Activated naive CD4-positive, alpha-beta T cell treated with anti-CD3 and anti-CD28 coated beads for 36 hours (primary cell): ENCODE data around the gene FHIT. TPM values are rescaled to one million over a fixed set of nuclear protein-coding genes. Genes with fewer than 3 reads are reported as not detected.

Source experiments
- CTCF ChIA-PET: fragments of 350-600 bp; sonication (Branson Sonifier 250); formaldehyde crosslinking; loops from one replicate; lab custom pipeline; 2021; ENCODE audit warnings: antibody characterized with exemption; lab: Charles Lee
- DNase-seq: peaks from one replicate; pipeline ENCODE4 v3.0.0-alpha.2; 2020
- H3K27ac Mint-ChIP-seq: one replicate; pipeline ENCODE4 v1.8.0; 2021; ENCODE audit warnings: mild to moderate bottlenecking, mixed read lengths
- H3K27me3 Mint-ChIP-seq: one replicate; pipeline ENCODE4 v1.8.0; 2021; ENCODE audit warnings: low read depth, mixed read lengths
- H3K36me3 Mint-ChIP-seq: one replicate; pipeline ENCODE4 v1.8.0; 2021; ENCODE audit warnings: low read depth, mixed read lengths
- H3K4me1 Mint-ChIP-seq: one replicate; pipeline ENCODE4 v1.8.0; 2021; ENCODE audit warnings: low read depth, mixed read lengths
- H3K4me3 Mint-ChIP-seq: one replicate; pipeline ENCODE4 v1.8.0; 2021; ENCODE audit warnings: mild to moderate bottlenecking, moderate library complexity, mixed read lengths
- H3K9me3 Mint-ChIP-seq: one replicate; pipeline ENCODE4 v1.8.0; 2021; ENCODE audit warnings: mixed read lengths
- intact Hi-C: fragments of 100-400 bp; cut with micrococcal nuclease; formaldehyde crosslinking; loops from one replicate; pipeline ENCODE4 v1.15.1; 2023
- total RNA-seq, 2 experiments: library from RNA; stranded (reverse); gene quantifications; one replicate each; pipeline ENCODE4 v1.2.3, GENCODE V29; 2021

FHIT gene
- total RNA-seq, 2 experiments from 2014 or later, result 20.2 to 22.7 TPM

- CTCF ChIA-PET, result no interaction called here
Measured at GRCh38 chr3:61136191-61136590, 115.1 kb downstream of the FHIT start.

GRCh38 chr3:61134532-61134931, 116.7 kb downstream of the FHIT start:
- Mint-ChIP-seq H3K9me3 (no peaks in the 10 kb centered on the region), H3K4me1 (no peaks in the 10 kb centered on the region), H3K36me3 (no peaks in the 10 kb centered on the region), H3K27me3 (no peaks in the 10 kb centered on the region), H3K27ac (no peak overlapping the region), H3K4me3 (no peak overlapping the region)
- intact Hi-C loops, result no loop called here
- CTCF ChIA-PET, result interaction anchor here (0.8 kb wide), 1 partner anchor 8 kb away, joined by 3 read pairs; no protein-coding TSS in a partner anchor
- DNase-seq, result no peak

More at GRCh38 chr3:61136191-61136590, 115.1 kb downstream of the FHIT start:
- H3K4me3 Mint-ChIP-seq, result no peak overlapping the region
- no peak overlapping the region for H3K27ac Mint-ChIP-seq
- intact Hi-C loops, result no loop called here
- H3K4me1 Mint-ChIP-seq, result no peaks in the 10 kb centered on the region
- H3K9me3 Mint-ChIP-seq, result no peaks in the 10 kb centered on the region
- no peaks in the 10 kb centered on the region for H3K36me3 Mint-ChIP-seq
- no peaks in the 10 kb centered on the region for H3K27me3 Mint-ChIP-seq
- DNase-seq, result no peak

GRCh38 chr3:61132062-61132461, 119.2 kb downstream of the FHIT start:
- no peak overlapping the region for H3K27ac Mint-ChIP-seq
- DNase-seq, result no peak
- peaks cover 1% of the 10 kb centered on the region for H3K36me3 Mint-ChIP-seq
- intact Hi-C loops, result no loop called here
- no peaks in the 10 kb centered on the region for H3K4me1 Mint-ChIP-seq
- H3K9me3 Mint-ChIP-seq, result peaks cover 1% of the 10 kb centered on the region
- H3K4me3 Mint-ChIP-seq, result no peak overlapping the region
- no peaks in the 10 kb centered on the region for H3K27me3 Mint-ChIP-seq
- CTCF ChIA-PET, result no interaction called here

GRCh38 chr3:61118830-61119229, 132.4 kb downstream of the FHIT start:
- Mint-ChIP-seq H3K4me1 (no peaks in the 10 kb centered on the region), H3K36me3 (peaks cover 12% of the 10 kb centered on the region), H3K27ac (no peak overlapping the region), H3K27me3 (no peaks in the 10 kb centered on the region), H3K9me3 (peaks cover 4% of the 10 kb centered on the region), H3K4me3 (no peak overlapping the region)
- CTCF ChIA-PET, result no interaction called here
- DNase-seq, result no peak
- intact Hi-C loops, result no loop called here

GRCh38 chr3:61117045-61117898, 134.0 kb downstream of the FHIT start:
- peaks cover 6% of the 10 kb centered on the region for H3K36me3 Mint-ChIP-seq
- peaks cover 4% of the 10 kb centered on the region for H3K4me1 Mint-ChIP-seq
- H3K4me3 Mint-ChIP-seq, result no peak overlapping the region
- H3K9me3 Mint-ChIP-seq, result peaks cover 1% of the 10 kb centered on the region
- H3K27ac Mint-ChIP-seq, result no peak overlapping the region
- CTCF ChIA-PET, result no interaction called here
- H3K27me3 Mint-ChIP-seq, result no peaks in the 10 kb centered on the region
- intact Hi-C loops, result no loop called here
- DNase-seq, result no peak

- H3K36me3 Mint-ChIP-seq, result no peaks in the 10 kb centered on the region
- H3K4me3 Mint-ChIP-seq, result no peak overlapping the region
- H3K27ac Mint-ChIP-seq, result no peak overlapping the region
- no peaks in the 10 kb centered on the region for H3K27me3 Mint-ChIP-seq
- intact Hi-C loops, result no loop called here
- peaks cover 23% of the 10 kb centered on the region for H3K4me1 Mint-ChIP-seq
- no peaks in the 10 kb centered on the region for H3K9me3 Mint-ChIP-seq
- CTCF ChIA-PET, result no interaction called here
- no peak for DNase-seq
Measured at GRCh38 chr3:61114316-61114953, 136.8 kb downstream of the FHIT start.

- no peaks in the 10 kb centered on the region for H3K9me3 Mint-ChIP-seq
- DNase-seq, result peak; percentile 29
- H3K4me3 Mint-ChIP-seq, result no peak overlapping the region
- H3K27me3 Mint-ChIP-seq, result no peaks in the 10 kb centered on the region
- peaks cover 23% of the 10 kb centered on the region for H3K4me1 Mint-ChIP-seq
- H3K36me3 Mint-ChIP-seq, result no peaks in the 10 kb centered on the region
- CTCF ChIA-PET, result interaction anchor here (0.7 to 1.7 kb wide), 2 partner anchors 10 to 270 kb away, joined by 3 read pairs; no protein-coding TSS in a partner anchor
- intact Hi-C loops, result loop anchor here (2.0 kb wide), 1 partner anchor 139 kb away; the partner anchor contains the start of gene FHIT
- no peak overlapping the region for H3K27ac Mint-ChIP-seq
Measured at GRCh38 chr3:61111825-61112224, 139.4 kb downstream of the FHIT start.

- intact Hi-C loops, result loop anchor here (2.0 kb wide), 1 partner anchor 140 kb away; the partner anchor contains the start of gene FHIT
- Mint-ChIP-seq H3K9me3 (no peaks in the 10 kb centered on the region), H3K27me3 (no peaks in the 10 kb centered on the region), H3K36me3 (no peaks in the 10 kb centered on the region), H3K27ac (no peak overlapping the region), H3K4me1 (peaks cover 23% of the 10 kb centered on the region), H3K4me3 (no peak overlapping the region)
- CTCF ChIA-PET, result interaction anchor here (1.7 kb wide), 1 partner anchor 271 kb away, joined by 3 read pairs; no protein-coding TSS in a partner anchor
- no peak for DNase-seq
Measured at GRCh38 chr3:61110576-61110975, 140.7 kb downstream of the FHIT start.

- intact Hi-C loops, result no loop called here
- H3K4me1 Mint-ChIP-seq, result peaks cover 23% of the 10 kb centered on the region
- CTCF ChIA-PET, result interaction anchor here (0.6 kb wide), 1 partner anchor 936 kb away, joined by 3 read pairs; no protein-coding TSS in a partner anchor
- H3K36me3 Mint-ChIP-seq, result no peaks in the 10 kb centered on the region
- H3K27ac Mint-ChIP-seq, result no peak overlapping the region
- no peaks in the 10 kb centered on the region for H3K27me3 Mint-ChIP-seq
- H3K4me3 Mint-ChIP-seq, result no peak overlapping the region
- no peak for DNase-seq
- peaks cover under 1% of the 10 kb centered on the region for H3K9me3 Mint-ChIP-seq
Measured at GRCh38 chr3:61108247-61109019, 142.8 kb downstream of the FHIT start.

GRCh38 chr3:61094608-61095007, 156.6 kb downstream of the FHIT start:
- intact Hi-C loops, result no loop called here
- CTCF ChIA-PET, result no interaction called here
- Mint-ChIP-seq H3K9me3 (no peaks in the 10 kb centered on the region), H3K36me3 (no peaks in the 10 kb centered on the region), H3K27me3 (no peaks in the 10 kb centered on the region), H3K27ac (no peak overlapping the region), H3K4me3 (no peak overlapping the region), H3K4me1 (no peaks in the 10 kb centered on the region)
- DNase-seq, result no peak

- H3K9me3 Mint-ChIP-seq, result no peaks in the 10 kb centered on the region
- no peak overlapping the region for H3K4me3 Mint-ChIP-seq
- intact Hi-C loops, result no loop called here
- no peaks in the 10 kb centered on the region for H3K36me3 Mint-ChIP-seq
- no peak for DNase-seq
- no peak overlapping the region for H3K27ac Mint-ChIP-seq
- H3K27me3 Mint-ChIP-seq, result no peaks in the 10 kb centered on the region
- no peaks in the 10 kb centered on the region for H3K4me1 Mint-ChIP-seq
- CTCF ChIA-PET, result no interaction called here
Measured at GRCh38 chr3:61093364-61093763, 157.9 kb downstream of the FHIT start.

- no peaks in the 10 kb centered on the region for H3K27me3 Mint-ChIP-seq
- DNase-seq, result no peak
- H3K4me1 Mint-ChIP-seq, result no peaks in the 10 kb centered on the region
- H3K36me3 Mint-ChIP-seq, result no peaks in the 10 kb centered on the region
- intact Hi-C loops, result no loop called here
- no peak overlapping the region for H3K27ac Mint-ChIP-seq
- no peaks in the 10 kb centered on the region for H3K9me3 Mint-ChIP-seq
- H3K4me3 Mint-ChIP-seq, result no peak overlapping the region
- CTCF ChIA-PET, result no interaction called here
Measured at GRCh38 chr3:61092870-61093269, 158.4 kb downstream of the FHIT start.
